ENCODE data around the gene TRDN.

Gene TRDN

DNA sequence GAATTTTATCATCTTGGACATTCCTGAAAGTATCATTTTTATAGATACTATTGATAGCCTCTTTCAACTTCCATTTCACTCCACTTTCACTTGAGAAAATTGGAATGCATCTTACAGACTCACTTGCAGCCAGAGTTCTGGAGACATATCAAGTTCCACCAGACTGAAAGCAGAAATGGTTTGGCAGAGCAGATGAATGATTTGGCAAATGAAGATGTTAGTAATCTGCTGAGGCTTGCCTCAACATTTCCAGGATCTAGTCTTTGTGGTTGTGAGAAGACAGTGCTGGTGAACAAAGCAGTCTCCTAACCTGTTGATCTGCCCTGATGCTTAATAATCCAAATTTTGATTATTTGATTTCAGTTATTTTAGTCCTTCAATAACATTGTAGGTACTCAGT, 202.6 kb downstream of the TRDN start:
- H3K4me3 ChIP-seq (ENCODE audit: low read length), result no peak overlapping the region
- H3K36me3 ChIP-seq (ENCODE audit: insufficient read depth, low read length), result no peaks in the 10 kb centered on the region
- H3K27me3 ChIP-seq (ENCODE audit: control insufficient read depth, insufficient read depth, low read length), result no peaks in the 10 kb centered on the region
- no peaks in the 10 kb centered on the region for H3K9me3 ChIP-seq (replicated peaks; ENCODE audit: low read length)
- H3K9ac ChIP-seq (ENCODE audit: low read depth, low read length), result no peak overlapping the region
- no peak overlapping the region for H3K4me2 ChIP-seq (ENCODE audit: low read length)
- H3K4me1 ChIP-seq (ENCODE audit: control insufficient read depth, insufficient read depth, low read length), result no peaks in the 10 kb centered on the region

DNA sequence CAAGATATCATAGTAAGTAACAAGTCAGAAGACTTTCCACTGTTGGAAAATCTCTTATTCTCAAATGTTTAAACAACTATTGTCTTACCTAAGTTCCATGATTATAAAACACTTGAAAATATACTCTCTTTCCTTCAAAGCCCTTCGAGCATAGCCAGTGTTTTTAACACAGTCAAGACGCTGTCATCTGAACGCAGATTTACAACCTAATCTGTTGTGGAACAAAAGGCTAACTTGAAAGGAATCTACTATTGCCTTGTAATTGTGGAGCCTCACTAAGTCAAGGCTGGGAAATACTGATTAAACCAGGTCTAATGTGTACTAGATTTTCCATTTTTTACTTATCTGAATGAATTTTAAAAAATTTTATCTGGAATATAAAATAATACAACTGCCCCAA, 205.8 kb downstream of the TRDN start:
- H3K4me1 ChIP-seq (ENCODE audit: control insufficient read depth, insufficient read depth, low read length), result no peaks in the 10 kb centered on the region
- H3K9ac ChIP-seq (ENCODE audit: low read depth, low read length), result no peak overlapping the region
- no peak overlapping the region for H3K4me2 ChIP-seq (ENCODE audit: low read length)
- H3K9me3 ChIP-seq (replicated peaks; ENCODE audit: low read length), result no peaks in the 10 kb centered on the region
- H3K27me3 ChIP-seq (ENCODE audit: control insufficient read depth, insufficient read depth, low read length), result no peaks in the 10 kb centered on the region
- H3K36me3 ChIP-seq (ENCODE audit: insufficient read depth, low read length), result no peaks in the 10 kb centered on the region
- H3K4me3 ChIP-seq (ENCODE audit: low read length), result no peak overlapping the region

DNA sequence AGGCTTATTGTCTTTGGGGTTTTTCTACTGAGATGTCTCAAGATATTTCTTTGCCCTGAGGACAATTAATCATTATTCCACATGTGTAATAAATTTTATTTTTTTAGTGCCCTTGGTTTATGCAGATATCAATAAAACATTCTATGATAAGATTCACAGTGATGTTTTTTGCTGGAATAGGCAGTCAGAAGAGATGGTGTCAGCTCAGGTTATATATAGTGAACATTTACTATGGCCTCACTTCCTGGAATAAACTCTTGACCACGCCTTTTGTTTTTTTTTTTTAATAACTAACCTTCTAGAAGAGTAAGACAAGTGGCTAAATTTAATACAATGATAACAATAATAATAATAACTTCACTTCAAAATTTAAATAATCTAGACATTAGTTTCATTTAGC, 209.7 kb downstream of the TRDN start:
- H3K9me3 ChIP-seq (replicated peaks; ENCODE audit: low read length), result no peaks in the 10 kb centered on the region
- H3K4me3 ChIP-seq (ENCODE audit: low read length), result no peak overlapping the region

DNA sequence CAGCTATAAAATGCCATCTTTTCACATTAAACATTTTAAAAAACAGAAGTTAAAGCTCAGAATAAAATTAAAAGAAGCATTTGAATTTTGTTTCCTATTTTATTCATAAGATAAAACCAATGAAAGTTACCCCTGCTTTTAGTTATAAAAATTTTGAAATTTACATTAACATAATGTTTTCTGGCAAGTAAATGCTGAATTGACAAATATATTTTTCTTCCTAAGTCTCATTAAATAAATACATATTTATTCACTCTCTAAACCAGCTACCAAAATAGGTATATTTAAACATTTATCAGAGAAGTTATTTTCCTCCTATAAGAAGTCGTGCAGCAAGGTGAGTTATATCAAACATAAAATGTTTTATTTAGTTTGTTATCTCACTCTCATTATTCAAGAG, 213.6 kb downstream of the TRDN start:
- no peaks in the 10 kb centered on the region for H3K9me3 ChIP-seq (replicated peaks; ENCODE audit: low read length)
- H3K4me3 ChIP-seq (ENCODE audit: low read length), result no peak overlapping the region
- no peaks in the 10 kb centered on the region for H3K36me3 ChIP-seq (ENCODE audit: insufficient read depth, low read length)
- H3K4me1 ChIP-seq (ENCODE audit: control insufficient read depth, insufficient read depth, low read length), result no peaks in the 10 kb centered on the region
- H3K4me2 ChIP-seq (ENCODE audit: low read length), result no peak overlapping the region
- H3K9ac ChIP-seq (ENCODE audit: low read depth, low read length), result no peak overlapping the region
- no peaks in the 10 kb centered on the region for H3K27me3 ChIP-seq (ENCODE audit: control insufficient read depth, insufficient read depth, low read length)

More for the DNA sequence above, 209.7 kb downstream of the TRDN start:
- H3K4me2 ChIP-seq (ENCODE audit: low read length), result no peak overlapping the region
- H3K27me3 ChIP-seq (ENCODE audit: control insufficient read depth, insufficient read depth, low read length), result no peaks in the 10 kb centered on the region
- H3K4me1 ChIP-seq (ENCODE audit: control insufficient read depth, insufficient read depth, low read length), result no peaks in the 10 kb centered on the region
- no peaks in the 10 kb centered on the region for H3K36me3 ChIP-seq (ENCODE audit: insufficient read depth, low read length)
- H3K9ac ChIP-seq (ENCODE audit: low read depth, low read length), result no peak overlapping the region

DNA sequence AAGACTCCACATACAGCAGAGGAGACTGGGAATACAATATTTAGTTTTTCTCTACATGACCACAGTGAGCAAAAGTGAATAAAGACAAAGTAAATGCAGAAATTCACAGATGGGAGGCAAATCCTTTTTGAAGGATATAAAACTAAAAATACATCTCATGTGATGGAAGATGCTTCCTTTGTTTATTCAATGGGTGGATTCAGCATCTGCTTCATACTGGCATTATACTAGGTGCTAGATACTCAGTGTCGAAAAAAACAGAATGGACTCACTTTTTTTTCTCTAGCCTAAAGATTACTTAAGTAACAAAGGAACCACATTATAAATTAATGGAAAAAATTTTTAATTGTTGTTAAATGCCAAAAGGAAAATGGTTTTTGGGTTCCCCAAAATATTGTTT, 216.2 kb downstream of the TRDN start:
- no peak overlapping the region for H3K9ac ChIP-seq (ENCODE audit: low read depth, low read length)

DNA sequence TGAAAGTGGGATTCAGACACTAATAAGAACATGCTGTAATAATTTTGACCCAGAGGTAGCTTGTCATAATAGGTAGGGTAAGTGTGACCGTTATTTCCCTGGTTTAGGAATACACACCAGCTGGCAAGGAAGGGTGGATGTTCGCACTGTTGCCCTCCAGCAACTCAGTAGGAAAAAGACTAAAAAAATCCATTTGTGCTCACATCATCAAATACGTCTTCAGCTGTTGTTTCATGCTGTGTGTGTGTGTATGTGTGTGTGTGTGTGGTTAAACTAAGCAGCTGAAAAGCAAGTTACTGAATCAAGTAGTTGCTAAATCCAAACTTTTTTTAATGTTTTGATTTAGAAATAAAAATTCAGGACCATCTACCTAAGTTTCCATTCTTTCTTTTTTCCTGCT, 218.7 kb downstream of the TRDN start:
- Histone ChIP-seq H3K36me3 (ENCODE audit: insufficient read depth, low read length) (no peaks in the 10 kb centered on the region), H3K9me3 (replicated peaks; ENCODE audit: low read length) (no peaks in the 10 kb centered on the region), H3K9ac (ENCODE audit: low read depth, low read length) (no peak overlapping the region), H3K4me3 (ENCODE audit: low read length) (no peak overlapping the region), H3K4me1 (ENCODE audit: control insufficient read depth, insufficient read depth, low read length) (no peaks in the 10 kb centered on the region), H3K27me3 (ENCODE audit: control insufficient read depth, insufficient read depth, low read length) (no peaks in the 10 kb centered on the region), H3K4me2 (ENCODE audit: low read length) (no peak overlapping the region)

More for the DNA sequence above, 216.2 kb downstream of the TRDN start:
- no peak overlapping the region for H3K4me3 ChIP-seq (ENCODE audit: low read length)
- no peaks in the 10 kb centered on the region for H3K4me1 ChIP-seq (ENCODE audit: control insufficient read depth, insufficient read depth, low read length)
- no peaks in the 10 kb centered on the region for H3K9me3 ChIP-seq (replicated peaks; ENCODE audit: low read length)
- H3K27me3 ChIP-seq (ENCODE audit: control insufficient read depth, insufficient read depth, low read length), result no peaks in the 10 kb centered on the region
- no peaks in the 10 kb centered on the region for H3K36me3 ChIP-seq (ENCODE audit: insufficient read depth, low read length)
- no peak overlapping the region for H3K4me2 ChIP-seq (ENCODE audit: low read length)

DNA sequence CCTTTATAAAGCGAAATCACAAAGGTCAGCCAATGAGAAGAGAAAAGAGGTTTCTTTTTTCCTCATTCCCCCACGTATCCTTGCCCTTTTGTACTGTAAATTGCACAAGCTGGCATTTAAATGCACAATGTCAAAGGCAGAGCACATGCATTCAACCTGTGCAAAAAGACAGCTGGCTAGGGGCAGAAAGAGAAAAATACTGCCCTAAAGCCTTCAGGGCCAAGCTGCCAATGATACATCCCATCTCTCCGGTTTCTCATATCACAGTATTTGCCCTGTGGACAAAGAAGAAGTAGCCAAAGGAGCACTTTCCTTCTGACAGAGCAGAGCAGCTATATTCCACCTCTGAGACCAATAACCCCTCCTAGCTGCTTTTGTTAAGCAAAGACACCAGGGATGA, 219.2 kb downstream of the TRDN start:
- H3K4me1 ChIP-seq (ENCODE audit: control insufficient read depth, insufficient read depth, low read length), result no peaks in the 10 kb centered on the region
- H3K9me3 ChIP-seq (replicated peaks; ENCODE audit: low read length), result no peaks in the 10 kb centered on the region
- H3K36me3 ChIP-seq (ENCODE audit: insufficient read depth, low read length), result no peaks in the 10 kb centered on the region
- no peak overlapping the region for H3K4me3 ChIP-seq (ENCODE audit: low read length)
- no peak overlapping the region for H3K4me2 ChIP-seq (ENCODE audit: low read length)
- no peaks in the 10 kb centered on the region for H3K27me3 ChIP-seq (ENCODE audit: control insufficient read depth, insufficient read depth, low read length)
- no peak overlapping the region for H3K9ac ChIP-seq (ENCODE audit: low read depth, low read length)

DNA sequence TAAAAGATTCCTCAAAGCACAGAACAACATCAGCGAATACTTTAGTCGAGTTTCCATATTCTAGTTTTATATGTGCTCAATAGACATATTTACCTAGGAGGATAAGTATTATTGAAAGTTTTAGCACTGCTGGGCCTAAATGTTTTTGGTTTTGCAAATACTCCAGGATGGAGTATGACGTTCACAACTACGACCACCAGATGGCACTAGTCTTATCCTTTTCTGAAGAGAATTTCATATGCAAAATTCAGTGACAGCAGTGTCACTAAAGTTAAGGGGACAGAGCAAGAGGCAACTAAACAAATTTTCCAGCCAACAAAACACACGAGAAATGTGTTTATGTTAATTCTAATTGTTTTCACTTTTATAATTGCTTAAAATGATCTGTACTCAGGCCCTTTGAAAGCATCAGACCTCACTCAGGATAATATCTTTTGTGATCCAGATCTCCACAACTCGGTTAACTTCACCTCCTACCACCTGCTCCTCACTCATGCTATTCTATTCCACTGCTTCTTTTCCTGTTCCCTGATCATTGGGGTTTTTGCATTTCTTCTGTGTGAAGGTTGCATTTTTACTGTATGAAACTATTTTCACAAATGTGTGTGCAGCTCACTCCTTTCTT, 220.8 kb downstream of the TRDN start:
- no peaks in the 10 kb centered on the region for H3K27me3 ChIP-seq (ENCODE audit: control insufficient read depth, insufficient read depth, low read length)
- H3K9ac ChIP-seq (ENCODE audit: low read depth, low read length), result no peak overlapping the region
- no peaks in the 10 kb centered on the region for H3K4me1 ChIP-seq (ENCODE audit: control insufficient read depth, insufficient read depth, low read length)
- no peak overlapping the region for H3K4me3 ChIP-seq (ENCODE audit: low read length)
- H3K36me3 ChIP-seq (ENCODE audit: insufficient read depth, low read length), result no peaks in the 10 kb centered on the region
- no peaks in the 10 kb centered on the region for H3K9me3 ChIP-seq (replicated peaks; ENCODE audit: low read length)
- H3K4me2 ChIP-seq (ENCODE audit: low read length), result no peak overlapping the region

DNA sequence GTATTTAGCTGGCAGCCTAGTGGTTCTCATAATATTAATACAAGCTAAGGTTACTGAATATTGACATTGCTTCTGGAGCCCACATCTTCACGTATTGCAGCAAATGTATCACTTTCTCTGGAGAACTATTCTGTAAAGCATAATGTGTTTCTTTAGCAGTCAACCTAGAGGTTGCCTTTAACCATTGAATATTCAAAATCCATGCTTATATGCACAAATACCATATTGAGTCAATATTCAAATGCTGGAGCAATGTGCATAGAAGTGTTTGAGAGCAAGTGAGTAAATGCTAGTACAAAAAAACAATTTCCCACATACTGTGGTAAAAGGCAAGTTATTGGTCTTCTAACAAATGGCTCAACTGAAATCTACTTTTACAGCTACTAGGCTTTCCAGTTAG, 231.8 kb downstream of the TRDN start:
- Histone ChIP-seq H3K4me3 (ENCODE audit: low read length) (no peak overlapping the region), H3K4me1 (ENCODE audit: control insufficient read depth, insufficient read depth, low read length) (no peaks in the 10 kb centered on the region), H3K9me3 (replicated peaks; ENCODE audit: low read length) (no peaks in the 10 kb centered on the region), H3K4me2 (ENCODE audit: low read length) (no peak overlapping the region), H3K27me3 (ENCODE audit: control insufficient read depth, insufficient read depth, low read length) (no peaks in the 10 kb centered on the region), H3K9ac (ENCODE audit: low read depth, low read length) (no peak overlapping the region), H3K36me3 (ENCODE audit: insufficient read depth, low read length) (no peaks in the 10 kb centered on the region)

DNA sequence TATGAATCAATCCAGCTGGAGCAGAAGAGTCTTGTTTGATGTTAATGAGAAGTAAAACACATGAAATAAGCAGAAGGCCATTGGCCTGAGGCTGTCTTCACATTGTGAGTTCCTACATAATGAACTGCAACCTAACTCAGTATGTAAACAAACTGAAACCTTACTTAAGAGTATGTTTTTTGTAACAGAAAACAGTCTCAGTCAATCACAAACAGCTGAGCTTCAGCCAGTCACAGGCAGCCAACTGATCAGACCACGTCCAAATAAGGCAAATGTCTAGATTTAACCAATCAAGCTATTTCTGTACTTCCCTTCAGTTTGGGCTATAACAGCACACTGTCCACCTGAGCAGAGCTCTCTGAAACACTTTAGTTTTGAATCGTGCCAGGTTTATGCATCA, 234.7 kb downstream of the TRDN start:
- H3K4me3 ChIP-seq (ENCODE audit: low read length), result no peak overlapping the region
- no peaks in the 10 kb centered on the region for H3K9me3 ChIP-seq (replicated peaks; ENCODE audit: low read length)
- H3K4me1 ChIP-seq (ENCODE audit: control insufficient read depth, insufficient read depth, low read length), result peaks cover 4% of the 10 kb centered on the region
- H3K4me2 ChIP-seq (ENCODE audit: low read length), result no peak overlapping the region
- H3K9ac ChIP-seq (ENCODE audit: low read depth, low read length), result no peak overlapping the region
- no peaks in the 10 kb centered on the region for H3K27me3 ChIP-seq (ENCODE audit: control insufficient read depth, insufficient read depth, low read length)
- H3K36me3 ChIP-seq (ENCODE audit: insufficient read depth, low read length), result no peaks in the 10 kb centered on the region

DNA sequence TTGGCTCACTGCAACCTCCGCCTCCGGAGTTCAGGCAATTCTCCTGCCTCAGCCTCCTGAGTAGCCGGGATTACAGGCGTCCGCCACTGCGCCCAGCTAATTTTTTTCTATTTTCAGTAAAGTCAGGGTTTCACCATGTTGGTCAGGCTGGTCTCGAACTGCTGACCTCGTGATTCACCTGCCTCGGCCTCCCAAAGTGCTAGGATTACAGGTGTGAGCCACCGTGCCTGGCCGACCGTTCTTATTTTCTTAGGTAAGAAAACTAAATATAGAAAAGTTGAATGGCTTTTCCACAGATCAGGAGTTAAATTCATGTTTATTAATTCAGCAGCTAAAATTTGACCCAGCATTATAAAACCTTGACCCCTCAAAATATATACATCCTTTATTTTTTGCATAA, 238.7 kb downstream of the TRDN start:
- no peak overlapping the region for H3K4me3 ChIP-seq (ENCODE audit: low read length)
- no peaks in the 10 kb centered on the region for H3K36me3 ChIP-seq (ENCODE audit: insufficient read depth, low read length)
- no peaks in the 10 kb centered on the region for H3K9me3 ChIP-seq (replicated peaks; ENCODE audit: low read length)
- no peak overlapping the region for H3K9ac ChIP-seq (ENCODE audit: low read depth, low read length)
- H3K4me2 ChIP-seq (ENCODE audit: low read length), result no peak overlapping the region
- H3K27me3 ChIP-seq (ENCODE audit: control insufficient read depth, insufficient read depth, low read length), result no peaks in the 10 kb centered on the region
- peaks cover 4% of the 10 kb centered on the region for H3K4me1 ChIP-seq (ENCODE audit: control insufficient read depth, insufficient read depth, low read length)

DNA sequence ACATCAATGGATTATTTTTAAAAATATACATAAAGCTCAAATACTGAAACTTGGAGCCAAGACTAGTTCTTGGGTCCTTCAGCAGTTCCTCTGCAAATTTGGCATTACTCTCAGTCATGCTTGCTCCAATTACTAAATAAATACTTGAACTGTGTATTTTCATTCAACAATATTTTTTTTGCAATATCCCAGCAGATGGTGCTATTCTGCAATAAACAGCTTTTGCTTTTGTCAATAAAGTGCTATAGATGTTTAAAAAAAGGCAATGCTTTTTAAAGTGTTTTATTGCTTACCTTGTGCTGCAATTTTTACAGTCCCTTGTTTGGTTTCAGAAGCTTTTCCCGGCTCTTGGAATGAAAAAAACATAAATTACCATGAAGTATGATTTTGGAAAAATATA, 243.4 kb downstream of the TRDN start:
- H3K4me2 ChIP-seq (ENCODE audit: low read length), result peak overlapping the region; percentile 16
- no peaks in the 10 kb centered on the region for H3K9me3 ChIP-seq (replicated peaks; ENCODE audit: low read length)
- H3K36me3 ChIP-seq (ENCODE audit: insufficient read depth, low read length), result no peaks in the 10 kb centered on the region

More for the DNA sequence above, 243.4 kb downstream of the TRDN start:
- Histone ChIP-seq H3K9ac (ENCODE audit: low read depth, low read length) (no peak overlapping the region), H3K4me1 (ENCODE audit: control insufficient read depth, insufficient read depth, low read length) (no peaks in the 10 kb centered on the region), H3K27me3 (ENCODE audit: control insufficient read depth, insufficient read depth, low read length) (no peaks in the 10 kb centered on the region), H3K4me3 (ENCODE audit: low read length) (no peak overlapping the region)
